ENCODE results near the gene CTAGE6. TPM values are rescaled to one million over a fixed set of nuclear protein-coding genes. Genes with fewer than 3 reads are reported as not detected.
"Not testable (repeated sequence)": the region's sequence is repeated elsewhere in the genome, so short reads cannot be mapped to it uniquely, and the experiment has no call there.

CTAGE6 gene
- total RNA-seq, 1 experiment from 2014 or later: not detected

DNA sequence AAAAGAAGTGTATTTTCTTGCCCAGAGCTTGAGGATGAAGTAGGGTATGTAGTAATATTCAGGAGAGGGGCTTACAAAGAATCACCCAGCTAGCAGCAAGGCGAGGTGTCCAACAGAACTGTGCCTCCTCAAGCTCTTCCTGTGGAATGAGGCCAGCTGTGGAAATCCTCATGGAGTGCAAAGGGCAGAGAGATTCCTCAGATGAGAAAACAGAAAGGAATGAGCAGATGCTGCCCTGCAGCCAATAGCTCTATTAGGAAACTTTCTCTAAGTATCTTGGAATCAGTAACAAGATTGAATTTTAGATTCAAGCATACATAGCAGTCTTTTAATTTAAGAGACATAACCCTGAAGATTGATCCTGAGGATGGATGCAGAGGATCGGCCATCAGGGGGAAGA lies 38.2 kb upstream of the CTAGE6 start:
- H2AFZ ChIP-seq (ENCODE audit: low read depth, low read length, poor library complexity, severe bottlenecking); H3K36me3 ChIP-seq (ENCODE audit: control insufficient read depth in 1 of 2, insufficient read depth in 2 of 2, low read length in 2 of 2); H3K4me3 ChIP-seq (replicated peaks in 1 of 2; ENCODE audit: low read depth in 1 of 2, low read length in 2 of 2); POLR2A ChIA-PET; H3K4me2 ChIP-seq (ENCODE audit: low read length); H3K9ac ChIP-seq (ENCODE audit: low read length); BruUV-seq (replicated peaks); H3K79me2 ChIP-seq (ENCODE audit: insufficient read depth, low read length); CTCF ChIA-PET; DNase-seq (ENCODE audit: low read depth, low spot score); ATAC-seq; intact Hi-C loops (cut with micrococcal nuclease); H3K27me3 ChIP-seq (ENCODE audit: insufficient read depth, low read length); RAD21 ChIA-PET (ENCODE audit: low non-redundant PET in 1 of 2, low total read pairs in 2 of 2, uncharacterized antibody in 2 of 2, unreplicated experiment in 2 of 2); H3K4me1 ChIP-seq (ENCODE audit: control insufficient read depth in 1 of 2, insufficient read depth in 2 of 2, low read length in 2 of 2); H3K27ac ChIP-seq (ENCODE audit: low read depth, low read length); H3K9me3 ChIP-seq (ENCODE audit: control insufficient read depth in 1 of 2, insufficient read depth in 1 of 2, low read depth in 1 of 2, low read length in 2 of 2); H3K9me2 ChIP-seq (ENCODE audit: insufficient read depth); H4K20me1 ChIP-seq (ENCODE audit: insufficient read depth): not testable (repeated sequence)

- BruUV-seq (replicated peaks); H2AFZ ChIP-seq (ENCODE audit: low read depth, low read length, poor library complexity, severe bottlenecking): not testable (repeated sequence)
Measured at GRCh38 chr7:143792633-143793032, 35.1 kb upstream of the CTAGE6 start.

DNA sequence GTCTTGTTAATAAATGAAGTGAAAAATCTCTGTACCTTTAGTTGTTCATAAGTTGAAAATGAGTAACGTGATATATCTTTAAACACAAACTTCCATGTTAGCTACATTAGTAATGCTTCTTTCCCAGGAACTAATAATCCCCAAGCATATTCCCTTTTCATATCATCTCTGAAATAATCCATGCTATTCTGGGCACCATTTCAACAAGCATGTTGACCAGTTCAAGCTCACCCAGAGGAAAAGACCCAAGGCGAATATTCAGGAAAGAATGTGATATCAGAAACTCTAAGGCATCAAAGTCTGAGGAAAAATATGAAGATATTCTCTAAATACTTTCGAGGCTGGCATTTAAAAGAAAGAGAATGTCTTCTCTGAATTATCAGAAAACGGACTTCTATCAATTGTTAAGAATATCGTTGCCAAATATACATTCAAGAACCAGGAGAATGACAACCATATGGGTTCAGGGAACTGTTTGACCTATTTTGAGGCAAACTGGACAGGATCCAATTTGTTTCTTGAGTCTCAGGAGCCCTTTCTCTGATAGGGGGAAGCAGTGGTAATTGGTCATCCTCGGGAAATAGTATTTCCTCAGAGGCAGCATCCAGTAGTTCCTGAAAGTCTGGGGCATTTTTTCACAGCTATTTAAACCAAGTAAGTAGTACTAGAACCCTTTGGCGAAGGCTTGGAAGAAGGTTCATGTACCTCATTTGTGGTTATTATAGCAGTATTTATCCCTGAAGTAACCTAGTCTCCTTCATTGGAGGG lies 28.1 kb upstream of the CTAGE6 start:
- BruUV-seq (replicated peaks); H3K27me3 ChIP-seq (ENCODE audit: insufficient read depth, low read length); H3K9me2 ChIP-seq (ENCODE audit: insufficient read depth); intact Hi-C loops (cut with micrococcal nuclease); H3K9me3 ChIP-seq (ENCODE audit: control insufficient read depth in 1 of 2, insufficient read depth in 1 of 2, low read depth in 1 of 2, low read length in 2 of 2); H3K27ac ChIP-seq (ENCODE audit: low read depth, low read length); H3K4me1 ChIP-seq (ENCODE audit: control insufficient read depth in 1 of 2, insufficient read depth in 2 of 2, low read length in 2 of 2); DNase-seq (ENCODE audit: low read depth, low spot score); H3K9ac ChIP-seq (ENCODE audit: low read length); H4K20me1 ChIP-seq (ENCODE audit: insufficient read depth); H3K79me2 ChIP-seq (ENCODE audit: insufficient read depth, low read length); ATAC-seq; H3K4me3 ChIP-seq (replicated peaks in 1 of 2; ENCODE audit: low read depth in 1 of 2, low read length in 2 of 2); H3K4me2 ChIP-seq (ENCODE audit: low read length); H3K36me3 ChIP-seq (ENCODE audit: control insufficient read depth in 1 of 2, insufficient read depth in 2 of 2, low read length in 2 of 2); POLR2A ChIA-PET; RAD21 ChIA-PET (ENCODE audit: low non-redundant PET in 1 of 2, low total read pairs in 2 of 2, uncharacterized antibody in 2 of 2, unreplicated experiment in 2 of 2); H2AFZ ChIP-seq (ENCODE audit: low read depth, low read length, poor library complexity, severe bottlenecking); CTCF ChIA-PET: not testable (repeated sequence)

More at GRCh38 chr7:143792633-143793032, 35.1 kb upstream of the CTAGE6 start:
- H3K9me2 ChIP-seq (ENCODE audit: insufficient read depth); H3K27me3 ChIP-seq (ENCODE audit: insufficient read depth, low read length); H3K79me2 ChIP-seq (ENCODE audit: insufficient read depth, low read length); CTCF ChIA-PET; H3K4me1 ChIP-seq (ENCODE audit: control insufficient read depth in 1 of 2, insufficient read depth in 2 of 2, low read length in 2 of 2); H3K9ac ChIP-seq (ENCODE audit: low read length); RAD21 ChIA-PET (ENCODE audit: low non-redundant PET in 1 of 2, low total read pairs in 2 of 2, uncharacterized antibody in 2 of 2, unreplicated experiment in 2 of 2); H3K4me3 ChIP-seq (replicated peaks in 1 of 2; ENCODE audit: low read depth in 1 of 2, low read length in 2 of 2); DNase-seq (ENCODE audit: low read depth, low spot score); POLR2A ChIA-PET; H3K9me3 ChIP-seq (ENCODE audit: control insufficient read depth in 1 of 2, insufficient read depth in 1 of 2, low read depth in 1 of 2, low read length in 2 of 2); intact Hi-C loops (cut with micrococcal nuclease); H3K4me2 ChIP-seq (ENCODE audit: low read length); H3K36me3 ChIP-seq (ENCODE audit: control insufficient read depth in 1 of 2, insufficient read depth in 2 of 2, low read length in 2 of 2); H4K20me1 ChIP-seq (ENCODE audit: insufficient read depth); H3K27ac ChIP-seq (ENCODE audit: low read depth, low read length); ATAC-seq: not testable (repeated sequence)

DNA sequence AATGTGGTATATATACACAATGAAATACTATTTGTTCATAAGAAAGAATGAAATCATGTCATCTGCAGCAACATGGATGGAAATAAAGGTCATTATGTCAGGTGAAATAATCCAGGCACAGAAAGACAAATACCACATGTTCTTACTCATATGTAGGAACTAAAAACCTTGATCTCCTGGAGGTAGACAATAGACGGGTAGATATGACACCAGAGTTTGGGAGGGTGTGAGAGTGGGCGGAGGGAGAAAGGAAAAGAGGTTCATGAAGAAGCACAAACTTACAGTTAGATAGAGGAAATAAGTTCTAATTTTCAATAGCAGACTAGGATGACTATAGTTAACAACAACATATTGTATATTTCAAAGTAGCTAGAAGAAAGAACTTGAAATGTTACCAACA lies 22.1 kb upstream of the CTAGE6 start:
- H2AFZ ChIP-seq (ENCODE audit: low read depth, low read length, poor library complexity, severe bottlenecking); H3K79me2 ChIP-seq (ENCODE audit: insufficient read depth, low read length); POLR2A ChIA-PET; H4K20me1 ChIP-seq (ENCODE audit: insufficient read depth); H3K4me2 ChIP-seq (ENCODE audit: low read length); H3K9me2 ChIP-seq (ENCODE audit: insufficient read depth); RAD21 ChIA-PET (ENCODE audit: low non-redundant PET in 1 of 2, low total read pairs in 2 of 2, uncharacterized antibody in 2 of 2, unreplicated experiment in 2 of 2); H3K4me3 ChIP-seq (replicated peaks in 1 of 2; ENCODE audit: low read depth in 1 of 2, low read length in 2 of 2); DNase-seq (ENCODE audit: low read depth, low spot score); intact Hi-C loops (cut with micrococcal nuclease); H3K27ac ChIP-seq (ENCODE audit: low read depth, low read length); H3K9me3 ChIP-seq (ENCODE audit: control insufficient read depth in 1 of 2, insufficient read depth in 1 of 2, low read depth in 1 of 2, low read length in 2 of 2); BruUV-seq (replicated peaks); H3K27me3 ChIP-seq (ENCODE audit: insufficient read depth, low read length); H3K4me1 ChIP-seq (ENCODE audit: control insufficient read depth in 1 of 2, insufficient read depth in 2 of 2, low read length in 2 of 2); ATAC-seq; H3K9ac ChIP-seq (ENCODE audit: low read length); CTCF ChIA-PET; H3K36me3 ChIP-seq (ENCODE audit: control insufficient read depth in 1 of 2, insufficient read depth in 2 of 2, low read length in 2 of 2): not testable (repeated sequence)

Measured in HCT116 (cell line).